SKM-1 treated with dmso at 0.1 percent for 144 hours (cell line): ENCODE data around the gene SERBP1.

Source experiments
- DNase-seq: peaks from one replicate; lab custom pipeline; 2025; ENCODE audit not compliant: unreplicated experiment; lab: John Stamatoyannopoulos, UW

Gene SERBP1

GRCh38 chr1:67430358-67431155 lies at the start of gene SERBP1:
SERBP1 (minus strand) TSS chr1:67430402; CDS start chr1:67430300, 102 bp downstream.
- peak; percentile 95 for DNase-seq

DNA sequence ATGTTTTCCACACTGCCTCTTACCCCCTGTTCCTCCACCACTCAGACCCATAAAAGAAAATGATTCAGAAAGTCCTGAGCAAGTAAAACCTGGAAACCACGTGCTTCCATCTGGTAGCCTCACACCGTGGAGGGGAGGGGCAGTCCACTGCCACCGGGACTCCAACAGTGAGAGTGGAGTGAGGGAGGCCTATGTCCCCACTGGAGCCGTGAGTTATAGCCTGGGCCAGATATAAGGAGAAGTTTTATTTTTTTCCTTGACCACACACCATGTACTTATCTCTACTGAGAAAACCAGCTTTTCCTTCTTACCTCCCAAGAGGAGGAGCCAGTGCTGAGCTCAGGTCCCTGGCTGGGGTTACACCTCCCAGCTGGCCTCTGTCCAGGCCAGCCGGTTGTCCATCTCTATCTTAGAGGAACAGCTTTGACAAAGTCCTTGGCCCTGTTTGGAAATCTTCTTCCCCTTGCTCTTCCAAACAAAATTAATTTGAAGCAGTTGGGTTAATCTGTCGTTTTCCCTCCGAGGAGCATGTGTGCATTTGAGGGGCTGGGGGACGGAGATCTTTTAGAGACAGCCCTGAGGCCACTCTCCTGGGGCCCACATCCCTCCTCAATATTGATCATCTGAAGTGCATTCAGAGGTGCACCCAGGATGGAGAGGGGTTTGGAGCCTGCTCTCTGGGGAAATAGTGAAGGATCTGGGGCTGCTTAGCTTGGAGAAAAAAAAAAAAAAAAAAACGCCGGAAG lies 49.1 kb upstream of the SERBP1 start:
- DNase-seq, result no peak

DNA sequence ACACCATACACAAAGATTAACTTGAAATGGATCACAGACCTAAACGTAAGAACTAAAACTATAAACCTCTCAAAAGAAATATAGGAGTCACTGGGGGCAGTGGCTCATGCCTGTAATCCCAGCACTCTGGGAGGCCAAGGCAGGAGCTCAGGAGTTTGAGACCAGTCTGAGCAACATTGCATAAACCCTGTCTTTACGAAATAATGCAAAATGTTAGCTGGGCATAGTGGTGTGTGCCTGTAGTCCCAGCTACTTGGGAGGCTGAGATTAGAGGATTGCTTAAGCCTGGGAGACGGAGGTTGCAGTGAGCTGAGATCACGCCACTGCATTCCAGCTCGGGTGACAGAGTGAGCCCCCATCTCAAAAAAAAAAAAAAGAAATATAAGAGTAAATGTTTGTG lies 46.7 kb upstream of the SERBP1 start:
- no peak for DNase-seq

- DNase-seq, result no peak
These were observed 45.8 kb upstream of the SERBP1 start for GRCh38 chr1:67476006-67476482.

- DNase-seq, result no peak
These were observed 41.9 kb upstream of the SERBP1 start for GRCh38 chr1:67472056-67472455.

DNA sequence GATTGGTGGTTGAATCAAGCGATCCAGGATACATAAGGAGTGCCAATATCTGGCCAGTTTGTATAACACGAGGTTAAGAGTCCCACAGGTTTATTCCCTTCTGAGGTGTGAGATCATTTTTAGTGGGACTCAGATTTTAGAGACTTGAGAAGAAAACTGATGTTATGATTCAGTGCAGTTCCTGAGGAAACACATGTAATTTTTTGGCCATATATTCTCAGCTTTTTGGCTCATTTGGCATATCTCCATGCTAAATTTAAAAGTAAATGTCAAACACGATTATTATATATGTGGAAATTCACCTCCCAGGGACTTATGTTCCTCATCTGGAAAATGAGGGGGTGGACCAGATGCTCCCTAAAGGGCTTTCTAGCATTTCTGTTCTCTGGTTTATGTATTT lies 39.2 kb upstream of the SERBP1 start:
- DNase-seq, result no peak

GRCh38 chr1:67468066-67468718 lies 38.0 kb upstream of the SERBP1 start:
- DNase-seq, result no peak

GRCh38 chr1:67465375-67465774 lies 35.2 kb upstream of the SERBP1 start:
- DNase-seq, result no peak

DNA sequence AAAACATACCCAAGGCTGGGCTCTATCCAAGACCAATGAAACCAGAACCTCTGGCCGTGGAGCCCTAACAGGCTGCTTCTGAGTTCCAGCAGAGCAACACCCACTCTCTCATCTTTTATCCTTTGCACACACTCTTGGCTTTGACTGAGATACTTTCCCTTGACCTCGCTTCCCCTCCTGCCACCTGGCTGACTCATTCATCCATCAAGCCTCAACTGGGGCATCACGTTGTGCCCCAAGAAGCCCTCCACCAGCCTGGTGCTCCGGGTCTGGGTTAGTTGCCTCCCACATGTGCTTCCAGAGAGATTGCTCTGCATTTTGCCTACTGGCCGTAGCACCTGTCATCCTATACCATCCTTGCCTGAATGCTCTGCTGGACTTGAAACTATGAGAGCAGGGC lies 34.5 kb upstream of the SERBP1 start:
- DNase-seq, result no peak

- DNase-seq, result no peak
These were observed 33.9 kb upstream of the SERBP1 start for GRCh38 chr1:67464058-67464457.

DNA sequence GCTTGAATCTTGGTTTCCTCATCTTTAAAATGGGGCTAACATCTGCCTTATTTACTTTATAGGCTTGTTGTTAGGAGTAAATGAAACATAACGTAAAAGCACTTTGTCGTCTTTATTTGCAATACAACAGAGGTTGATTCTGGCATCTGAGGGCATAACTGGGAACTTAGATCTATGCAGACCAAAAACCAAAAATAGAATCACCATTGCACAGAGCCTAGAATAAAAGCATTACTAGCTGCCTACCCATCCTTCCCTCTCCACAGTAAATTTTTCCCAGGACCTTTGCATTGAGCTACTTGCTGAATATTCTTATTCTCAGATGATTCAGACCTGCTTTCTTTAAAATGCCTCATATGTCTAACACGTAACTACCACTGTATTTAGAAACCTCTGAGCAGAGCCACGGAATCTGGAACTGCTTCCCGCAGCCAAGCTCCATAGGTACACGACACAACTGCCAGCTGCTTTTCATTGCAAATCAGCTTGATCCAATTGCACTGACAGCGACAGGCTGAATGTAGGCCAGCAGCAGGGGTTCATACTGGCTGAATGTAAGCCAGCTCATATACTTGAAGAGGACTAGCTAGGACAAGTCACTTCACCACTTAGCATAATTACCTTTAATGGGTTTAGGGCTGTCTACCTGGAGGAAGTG lies 33.2 kb upstream of the SERBP1 start:
- no peak for DNase-seq

DNA sequence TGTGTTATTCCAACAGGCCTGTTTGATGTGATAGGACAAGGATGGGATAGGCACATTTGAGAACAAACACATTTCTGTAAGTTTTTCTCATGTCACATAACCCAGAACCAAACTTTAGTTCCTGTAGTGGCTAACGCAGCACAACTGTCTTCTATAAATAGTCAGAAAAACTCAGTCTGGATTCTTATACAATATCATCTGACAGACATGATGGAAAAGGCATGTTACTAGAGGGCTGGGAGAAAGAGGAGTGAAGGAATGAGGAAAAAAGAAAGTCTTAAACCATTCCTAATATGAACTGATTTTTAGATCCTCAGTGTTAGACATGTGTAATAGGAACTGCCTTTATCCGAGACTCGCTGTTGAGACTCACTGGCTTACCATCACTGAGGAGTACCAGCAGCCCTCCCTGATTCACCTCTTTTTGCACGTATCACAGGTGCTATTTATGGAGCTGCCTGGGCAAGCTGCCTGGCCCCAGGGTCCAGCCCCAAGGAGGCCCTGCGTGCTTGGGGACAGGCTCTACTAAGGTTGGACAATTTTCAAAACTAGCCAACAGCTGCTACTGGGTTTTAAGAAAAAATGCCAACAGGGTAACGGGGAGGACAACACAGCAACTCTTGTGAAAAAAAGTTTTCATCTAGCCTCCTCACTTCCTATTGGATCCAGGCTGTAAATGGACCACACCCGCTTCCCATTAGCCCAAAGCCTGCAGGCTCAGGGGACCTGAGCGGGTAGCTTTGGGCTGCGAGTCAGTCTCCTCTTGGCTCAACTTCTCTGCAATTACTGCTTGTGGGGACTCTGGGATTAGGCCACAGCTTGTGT lies 30.7 kb upstream of the SERBP1 start:
- DNase-seq, result no peak

GRCh38 chr1:67459068-67459467 lies 28.9 kb upstream of the SERBP1 start:
- no peak for DNase-seq

- no peak for DNase-seq
These were observed 28.5 kb upstream of the SERBP1 start for GRCh38 chr1:67458663-67459062.

DNA sequence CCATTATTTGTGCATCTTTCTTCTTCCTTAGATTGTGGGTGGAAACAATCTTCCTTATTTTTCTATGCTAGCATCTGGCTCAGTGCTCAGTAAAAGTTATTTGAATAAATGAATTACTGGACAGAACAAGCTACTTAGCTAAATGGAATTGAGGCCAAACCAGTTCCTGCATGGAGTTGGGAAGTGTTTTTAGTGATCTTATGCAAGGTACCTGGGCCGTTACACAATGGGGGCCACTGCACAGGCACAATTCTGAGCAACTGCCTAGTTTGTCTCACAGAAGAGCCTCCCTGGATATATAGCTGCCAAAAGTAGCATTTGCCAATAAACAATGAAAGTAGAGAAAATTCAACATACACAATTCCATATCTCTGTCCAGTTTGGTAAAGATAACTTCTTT lies 27.0 kb upstream of the SERBP1 start:
- peak; percentile 23 for DNase-seq

GRCh38 chr1:67451815-67452214 lies 21.6 kb upstream of the SERBP1 start:
- DNase-seq, result no peak

DNA sequence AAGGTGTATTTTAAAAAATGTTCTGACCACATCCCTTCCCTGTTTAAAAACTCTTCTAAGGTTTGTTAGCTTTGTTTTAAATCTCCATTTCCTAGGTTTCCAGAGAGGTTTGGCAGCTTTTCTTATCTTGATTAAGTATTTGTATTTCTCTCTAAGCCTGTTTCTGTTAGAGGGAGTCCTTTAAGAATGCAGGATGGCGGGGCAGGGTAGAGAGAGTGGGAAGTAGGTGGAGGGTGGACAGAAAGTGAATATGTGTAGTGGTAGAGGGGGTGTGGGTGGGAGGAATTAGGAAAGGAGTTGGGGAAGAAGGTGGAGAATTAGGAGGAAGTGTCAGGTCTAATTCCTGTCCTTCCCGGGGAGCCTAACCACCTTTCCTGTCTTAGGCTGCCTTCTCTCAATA lies 21.2 kb upstream of the SERBP1 start:
- no peak for DNase-seq

GRCh38 chr1:67446893-67447292 lies 16.7 kb upstream of the SERBP1 start:
- no peak for DNase-seq

GRCh38 chr1:67446014-67446413 lies 15.8 kb upstream of the SERBP1 start:
- peak; percentile 25 for DNase-seq

GRCh38 chr1:67441739-67442281 lies 11.6 kb upstream of the SERBP1 start:
- no peak for DNase-seq
